ENCODE results near the gene TTC27.
"Not testable (repeated sequence)": the region's sequence is repeated elsewhere in the genome, so short reads cannot be mapped to it uniquely, and the experiment has no call there.

Gene TTC27

GRCh38 chr2:32812316-32812715 is 184.5 kb downstream of the TTC27 start:
- no peak for ATAC-seq

DNA sequence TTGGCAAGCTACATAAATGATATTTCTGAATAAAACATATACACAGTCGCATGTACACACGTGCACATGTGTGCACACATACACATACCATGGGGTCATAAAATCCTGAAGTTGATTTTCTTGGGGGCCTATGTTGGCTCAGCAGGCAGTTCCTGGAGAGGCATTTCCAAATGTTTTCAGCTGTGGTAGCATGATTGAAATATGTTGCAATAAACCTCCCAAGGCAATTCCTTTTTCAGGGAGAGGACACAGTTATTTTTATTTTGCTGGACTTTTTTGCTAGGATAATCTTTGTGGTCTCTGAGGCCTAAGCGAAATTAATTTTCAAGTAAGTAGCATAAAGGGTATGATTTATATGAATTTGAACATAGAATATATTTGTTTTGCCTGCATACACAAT is 192.2 kb downstream of the TTC27 start:
- ATAC-seq = no peak

- no peak for ATAC-seq
Measured at GRCh38 chr2:32820701-32821100, 192.9 kb downstream of the TTC27 start.

- ATAC-seq = no peak
Measured at GRCh38 chr2:32824070-32824809, 196.4 kb downstream of the TTC27 start.

- no peak for ATAC-seq
Measured at GRCh38 chr2:32825291-32825712, 197.5 kb downstream of the TTC27 start.

DNA sequence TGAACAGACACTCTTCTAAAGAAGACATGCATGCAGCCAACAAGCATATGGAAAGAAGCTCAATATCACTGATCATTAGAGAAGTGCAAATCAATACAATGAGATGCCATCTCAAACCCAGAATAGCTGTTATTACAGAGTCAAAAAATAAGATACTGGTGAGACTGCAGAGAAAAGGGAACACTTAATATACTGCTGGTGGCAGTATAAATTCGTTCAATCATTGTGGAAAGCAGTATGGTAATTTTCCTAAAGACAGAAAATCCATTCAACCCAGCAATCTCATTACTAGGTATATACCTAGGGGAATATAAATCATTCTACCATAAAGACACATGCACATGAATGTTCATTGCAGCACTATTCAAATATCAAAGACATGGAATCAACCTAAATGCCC is 202.3 kb downstream of the TTC27 start:
- no peak for ATAC-seq

- ATAC-seq = no peak
Measured at GRCh38 chr2:32832821-32833220, 205.0 kb downstream of the TTC27 start.

- ATAC-seq = no peak
Measured at GRCh38 chr2:32833709-32834108, 205.9 kb downstream of the TTC27 start.

DNA sequence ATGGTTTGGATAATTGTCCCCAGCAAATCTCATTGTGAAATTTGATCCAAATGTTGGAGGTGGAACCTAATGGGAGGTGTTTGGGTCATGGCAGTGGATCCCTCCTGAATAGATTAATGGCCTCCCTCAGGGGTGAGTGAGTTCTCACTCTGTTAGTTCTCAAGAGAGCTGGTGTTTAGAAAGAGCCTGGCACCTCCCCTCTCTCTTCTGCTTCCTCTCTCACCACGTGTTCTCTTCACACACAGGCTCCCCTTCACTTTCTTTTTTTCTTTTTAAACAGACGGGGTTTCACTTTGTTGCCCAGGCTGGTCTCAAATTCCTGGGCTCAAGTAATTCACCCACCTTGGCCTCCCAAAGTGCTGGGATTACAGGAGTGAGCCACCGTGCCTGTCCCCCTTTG is 207.3 kb downstream of the TTC27 start:
- no peak for ATAC-seq

- ATAC-seq = no peak
Measured at GRCh38 chr2:32836933-32837332, 209.1 kb downstream of the TTC27 start.

DNA sequence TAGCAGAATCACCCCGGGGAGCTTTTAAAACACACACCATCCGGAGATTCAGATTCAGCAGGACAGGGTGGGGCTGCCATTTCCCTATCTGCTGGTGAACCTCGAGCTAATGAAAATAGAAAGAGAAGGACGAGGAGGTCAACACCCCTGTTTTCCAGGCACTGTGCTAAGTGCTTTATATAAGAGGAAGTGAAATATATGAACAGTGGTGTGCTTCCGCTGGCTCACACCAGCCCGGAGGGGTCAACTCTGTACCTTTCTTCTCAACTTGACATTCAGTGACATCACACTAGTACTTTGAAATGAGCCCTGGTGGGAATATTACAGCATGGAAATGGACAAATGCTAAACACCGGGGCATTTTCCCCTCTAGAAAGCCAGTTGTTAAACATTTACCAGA is 210.6 kb downstream of the TTC27 start:
- no peak for ATAC-seq

DNA sequence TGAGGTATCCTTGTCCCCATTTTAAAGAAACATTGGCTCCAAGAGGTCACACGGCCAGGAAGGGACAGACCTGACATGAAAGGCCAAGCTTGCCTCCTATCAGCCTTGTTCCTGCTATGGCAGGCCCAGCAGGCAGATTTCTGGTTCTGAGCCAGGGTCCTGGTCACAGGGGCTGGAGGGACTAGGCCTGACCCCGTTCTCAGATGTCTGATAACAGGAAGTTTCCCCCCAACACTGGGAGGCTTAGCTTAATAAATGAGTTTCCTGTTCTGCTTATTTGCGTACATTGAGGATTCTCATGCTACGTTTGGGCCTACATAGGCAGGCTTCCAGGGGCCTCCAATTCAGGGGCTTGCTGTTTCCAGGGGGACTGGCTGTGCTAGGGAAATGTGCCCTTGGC is 211.1 kb downstream of the TTC27 start:
- no peak for ATAC-seq

- ATAC-seq = no peak
Measured at GRCh38 chr2:32841931-32842898, 214.4 kb downstream of the TTC27 start.

DNA sequence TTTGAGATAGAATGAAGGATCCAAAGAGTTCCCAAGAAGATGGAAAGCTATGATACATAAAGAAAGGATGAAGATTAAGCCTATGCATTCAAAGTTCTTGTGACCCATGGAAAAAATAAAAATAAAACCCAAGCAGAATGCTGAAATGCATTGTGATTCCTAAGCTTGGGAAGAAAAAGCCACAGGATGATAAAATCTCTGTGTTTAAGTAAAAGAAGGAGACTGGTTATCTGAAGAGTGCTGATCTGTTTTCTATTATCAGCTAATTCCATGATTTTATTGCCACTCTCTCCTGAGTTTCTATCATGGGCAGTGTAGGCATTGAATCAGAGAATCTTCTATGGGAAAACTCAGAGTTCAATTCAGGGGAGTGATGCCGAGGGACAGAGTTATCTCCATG is 215.8 kb downstream of the TTC27 start:
- ATAC-seq = no peak

- ATAC-seq = no peak
Measured at GRCh38 chr2:32844253-32844652, 216.4 kb downstream of the TTC27 start.

DNA sequence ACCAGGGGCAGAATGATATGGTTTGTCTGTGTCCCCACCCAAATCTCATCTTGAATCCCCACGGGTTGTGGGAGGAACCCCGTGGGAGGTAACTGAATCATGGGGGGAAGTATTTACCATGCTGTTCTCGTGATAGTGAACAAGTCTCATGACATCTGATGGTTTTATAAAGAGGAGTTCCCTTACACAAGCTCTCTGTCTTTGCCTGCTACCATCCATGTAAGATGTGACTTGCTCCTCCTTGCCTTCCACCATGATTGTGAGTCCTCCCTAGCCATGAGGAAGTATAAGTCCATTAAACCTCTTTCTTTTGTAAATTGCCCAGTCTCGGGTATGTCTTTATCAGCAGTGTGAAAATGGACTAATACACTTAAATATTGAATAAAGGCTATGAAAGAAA is 218.4 kb downstream of the TTC27 start:
- not testable (repeated sequence) for ATAC-seq

DNA sequence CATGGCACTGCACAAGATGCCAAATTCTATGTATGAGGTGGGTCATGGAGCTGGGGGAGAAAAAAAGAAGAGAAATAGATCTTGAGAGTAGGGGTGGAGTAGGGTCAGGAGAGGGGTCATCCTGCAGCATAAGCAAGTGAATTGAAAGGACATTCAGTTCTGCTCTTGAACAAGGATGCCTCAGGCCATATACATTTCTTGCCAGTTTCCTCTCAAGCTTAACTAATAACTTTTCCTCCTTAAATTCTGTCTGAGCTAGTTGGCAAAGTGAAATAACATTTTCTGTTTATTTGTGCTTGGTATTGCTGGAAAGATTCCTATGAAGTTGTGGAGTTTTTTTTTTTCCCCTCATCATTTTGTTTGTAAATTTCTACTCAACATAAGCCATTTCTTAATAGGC is 219.9 kb downstream of the TTC27 start:
- no peak for ATAC-seq

DNA sequence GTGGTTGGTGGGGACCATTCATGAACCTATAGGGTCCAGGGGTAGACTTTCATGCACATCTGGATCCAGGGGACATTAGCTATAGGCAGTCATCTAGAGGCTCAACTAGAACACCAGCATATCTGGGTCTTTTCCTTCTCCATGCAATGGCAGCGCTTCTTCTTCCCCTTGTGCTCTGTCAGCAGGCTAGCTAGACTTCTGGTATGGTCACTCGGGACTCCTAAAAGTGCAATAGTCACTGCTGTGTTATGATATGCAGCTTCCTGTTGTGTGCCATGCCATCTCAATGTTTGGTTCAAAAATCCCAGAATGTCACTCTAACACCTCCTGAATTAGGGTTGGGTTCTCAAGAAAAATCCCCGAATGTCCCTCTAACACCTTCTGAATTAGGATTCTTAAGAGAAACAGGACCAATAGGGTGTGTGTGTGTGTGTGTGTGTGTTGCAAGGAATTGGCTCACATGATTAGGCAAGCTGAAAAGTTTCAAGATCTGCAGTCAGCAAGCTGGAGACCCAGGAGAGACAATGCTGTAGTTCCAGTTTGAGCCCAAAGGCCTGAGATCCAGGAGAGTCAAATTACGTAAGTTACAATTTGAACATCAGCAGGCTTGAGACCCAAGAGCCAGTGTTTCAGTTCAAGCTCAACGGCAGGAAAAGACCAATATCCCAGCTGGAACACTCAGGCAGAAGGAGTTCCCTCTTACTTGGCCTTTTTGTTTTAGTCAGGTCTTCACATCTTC is 221.8 kb downstream of the TTC27 start:
- ATAC-seq = no peak

- no peak for ATAC-seq
Measured at GRCh38 chr2:32851777-32852439, 224.1 kb downstream of the TTC27 start.

- no peak for ATAC-seq
Measured at GRCh38 chr2:32852856-32853255, 225.0 kb downstream of the TTC27 start.

DNA sequence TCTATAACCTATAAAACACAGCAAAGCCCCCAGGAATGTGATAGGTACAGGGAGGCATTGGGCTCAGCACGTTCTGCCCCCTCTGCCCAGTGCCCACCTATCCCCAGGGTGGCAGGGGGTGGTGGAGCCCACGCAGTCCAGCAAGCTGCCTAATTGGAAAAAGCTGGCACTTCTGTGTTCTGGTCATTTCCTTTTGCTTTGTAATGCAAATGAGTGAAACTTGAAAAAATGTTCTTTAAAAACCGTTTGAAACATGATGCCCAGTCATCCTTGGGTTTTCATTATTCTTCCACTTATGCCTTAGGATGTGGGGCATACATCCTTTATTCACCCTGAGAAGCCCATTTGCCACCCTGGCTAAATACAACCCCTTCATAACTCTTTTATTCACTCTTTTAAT is 229.0 kb downstream of the TTC27 start:
- ATAC-seq = no peak

DNA sequence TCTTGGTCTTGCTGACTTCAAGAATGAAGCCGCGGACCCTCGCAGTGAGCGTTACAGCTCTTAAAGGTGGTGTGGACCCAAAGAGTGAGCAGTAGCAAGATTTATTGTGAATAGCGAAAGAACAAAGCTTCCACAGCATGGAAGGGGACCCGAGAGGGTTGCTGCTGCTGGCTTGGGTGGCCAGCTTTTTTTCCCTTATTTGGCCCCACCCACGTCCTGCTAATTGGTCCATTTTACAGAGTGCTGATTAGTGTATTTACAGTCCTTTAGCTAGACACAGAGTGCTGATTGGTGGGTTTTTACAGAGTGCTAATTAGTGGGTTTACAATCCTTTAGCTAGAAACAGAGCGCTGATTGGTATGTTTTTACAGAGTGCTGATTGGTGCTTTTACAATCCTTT is 230.9 kb downstream of the TTC27 start:
- no peak for ATAC-seq

GRCh38 chr2:32860385-32860784 is 232.5 kb downstream of the TTC27 start:
- no peak for ATAC-seq
